GM23338 (cell line): ENCODE results near the gene IGIP.

ENCODE experiments used
- CTCF ChIP-seq, 2 experiments: fragments of 200-600 bp in 1 of 2; sonication (generic) in 1 of 2; conservative IDR thresholded peaks; 2 replicates each; pipeline versions ENCODE4 v1.5.1 to v1.6.1; 2016 to 2017; ENCODE audit warnings: antibody characterized with exemption in 2 of 2, low read depth in 2 of 2, mild to moderate bottlenecking in 2 of 2, moderate library complexity in 1 of 2
- EZH2 ChIP-seq: fragments of 200-600 bp; sonication (generic); IDR thresholded peaks from one replicate; pipeline ENCODE4 v1.8.0; 2017; ENCODE audit warnings: antibody characterized with exemption, mild to moderate bottlenecking, low read depth; ENCODE audit not compliant: unreplicated experiment
- EZH2phosphoT487 ChIP-seq: fragments of 200-600 bp; sonication (generic); IDR thresholded peaks from one replicate; pipeline ENCODE4 v1.8.1; 2018; ENCODE audit warnings: antibody characterized with exemption; ENCODE audit not compliant: unreplicated experiment
- JUNB ChIP-seq: IDR thresholded peaks from one replicate; pipeline ENCODE4 v1.6.1; 2016; ENCODE audit warnings: antibody characterized with exemption; ENCODE audit not compliant: unreplicated experiment
- POLR2AphosphoS5 ChIP-seq: IDR thresholded peaks from 2 replicates; pipeline ENCODE4 v1.6.1; 2016; ENCODE audit warnings: antibody characterized with exemption, low read depth
- ZNF331 ChIP-seq: fragments of 250-450 bp; sonication (Bioruptor Pico); IDR thresholded peaks from 2 replicates; pipeline ENCODE4 v1.5.0; 2020; ENCODE audit warnings: low read depth, mild to moderate bottlenecking, moderate library complexity
- ZNF462 ChIP-seq: fragments of 250-450 bp; sonication (Bioruptor Pico); IDR thresholded peaks from 2 replicates; pipeline ENCODE4 v1.5.0; 2020; ENCODE audit warnings: mild to moderate bottlenecking, moderate library complexity

GRCh38 chr5:140147460-140147859, 21.7 kb downstream of the IGIP start:
- TF ChIP-seq ZNF331 (CRISPR knock-in tag): no peak
- TF ChIP-seq EZH2: no peak
- no peak for TF ChIP-seq EZH2phosphoT487
- no peak for TF ChIP-seq CTCF (conservative IDR thresholded peaks at IDR 0.05; ENCODE audit: low read depth in 2 of 2)
- no peak for TF ChIP-seq JUNB
- TF ChIP-seq ZNF462 (CRISPR knock-in tag): no peak
- TF ChIP-seq POLR2AphosphoS5: no peak
